ENCODE measurements around the gene HS3ST4.

Gene HS3ST4

DNA sequence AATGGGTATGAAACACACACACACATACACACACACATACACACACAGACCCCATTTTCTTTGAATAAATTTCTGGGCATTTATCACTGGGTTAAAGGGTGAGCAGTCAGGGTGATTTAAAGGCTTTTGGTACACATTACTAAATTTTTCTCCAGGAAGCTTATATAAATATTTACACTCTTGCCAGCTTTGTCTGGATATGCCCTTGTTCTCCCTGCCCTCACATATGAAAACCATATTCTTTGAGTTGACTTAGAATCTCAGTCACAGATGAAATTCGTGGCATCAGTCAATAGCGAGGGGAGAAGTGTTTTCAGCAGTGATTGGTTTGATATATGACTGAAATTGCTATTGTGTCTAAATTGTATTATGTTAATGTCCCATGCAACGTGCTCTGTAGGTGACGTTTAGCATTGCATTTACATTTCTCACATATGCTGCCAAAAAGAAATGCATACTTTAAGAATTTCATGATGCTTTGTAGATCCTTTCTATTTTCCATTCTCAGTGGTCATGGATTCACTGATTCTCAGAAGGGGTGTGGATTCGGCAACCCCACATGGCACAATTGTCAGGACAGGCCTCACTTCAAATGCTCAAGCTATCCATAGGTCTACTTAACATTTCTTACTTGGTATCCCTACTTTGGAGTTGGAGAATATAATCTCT lies 34.8 kb downstream of the HS3ST4 start:
- no peak overlapping the region for H3K4me3 ChIP-seq (ENCODE audit: low read depth, low read length)
- TF ChIP-seq, protein P1, sequence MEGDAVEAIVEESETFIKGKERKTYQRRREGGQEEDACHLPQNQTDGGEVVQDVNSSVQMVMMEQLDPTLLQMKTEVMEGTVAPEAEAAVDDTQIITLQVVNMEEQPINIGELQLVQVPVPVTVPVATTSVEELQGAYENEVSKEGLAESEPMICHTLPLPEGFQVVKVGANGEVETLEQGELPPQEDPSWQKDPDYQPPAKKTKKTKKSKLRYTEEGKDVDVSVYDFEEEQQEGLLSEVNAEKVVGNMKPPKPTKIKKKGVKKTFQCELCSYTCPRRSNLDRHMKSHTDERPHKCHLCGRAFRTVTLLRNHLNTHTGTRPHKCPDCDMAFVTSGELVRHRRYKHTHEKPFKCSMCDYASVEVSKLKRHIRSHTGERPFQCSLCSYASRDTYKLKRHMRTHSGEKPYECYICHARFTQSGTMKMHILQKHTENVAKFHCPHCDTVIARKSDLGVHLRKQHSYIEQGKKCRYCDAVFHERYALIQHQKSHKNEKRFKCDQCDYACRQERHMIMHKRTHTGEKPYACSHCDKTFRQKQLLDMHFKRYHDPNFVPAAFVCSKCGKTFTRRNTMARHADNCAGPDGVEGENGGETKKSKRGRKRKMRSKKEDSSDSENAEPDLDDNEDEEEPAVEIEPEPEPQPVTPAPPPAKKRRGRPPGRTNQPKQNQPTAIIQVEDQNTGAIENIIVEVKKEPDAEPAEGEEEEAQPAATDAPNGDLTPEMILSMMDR (IDR thresholded peaks at IDR 0.05; ENCODE audit: low read depth, low read length, missing control alignments) = no peak
- DNase-seq (ENCODE audit: low read depth) = no peak
- in situ Hi-C loops (cut with HindIII; ENCODE audit: low sequenced_read_pairs) = no loop called here

DNA sequence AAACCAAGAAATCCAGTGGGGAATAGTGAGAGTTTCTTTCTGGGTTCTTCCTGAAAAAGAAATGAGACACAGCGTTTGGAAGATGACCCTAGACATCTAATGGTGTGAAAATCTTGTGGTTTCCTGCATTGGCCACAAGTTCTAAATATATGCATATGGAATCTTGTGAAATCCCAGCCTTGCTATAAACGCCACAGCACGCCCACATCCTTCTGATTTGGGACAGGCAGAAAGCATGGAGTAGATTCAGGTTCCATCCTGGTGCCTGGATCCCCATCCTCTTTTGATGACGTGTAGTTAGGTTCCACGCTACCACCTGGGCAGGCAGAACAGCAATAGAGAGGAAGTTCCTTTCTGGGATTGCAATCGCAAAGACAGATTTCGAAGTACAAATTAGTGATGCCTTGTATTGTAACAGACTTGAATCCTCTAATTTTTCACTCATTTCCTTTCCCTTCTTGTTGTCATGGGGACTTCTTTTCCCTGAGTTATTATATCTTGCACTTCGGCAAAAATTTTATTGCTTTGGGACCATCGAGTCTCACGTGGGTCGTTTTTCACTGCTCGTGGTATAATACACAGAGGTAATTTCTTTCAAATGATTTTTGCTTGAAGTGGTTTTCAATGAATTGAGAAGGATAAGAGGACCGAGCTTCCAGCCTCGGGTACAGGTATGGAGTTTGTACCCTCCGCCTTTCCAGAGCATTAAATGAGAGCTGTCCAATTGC lies 37.6 kb downstream of the HS3ST4 start:
- in situ Hi-C loops (cut with HindIII; ENCODE audit: low sequenced_read_pairs) = no loop called here
- no peak overlapping the region for H3K4me3 ChIP-seq (ENCODE audit: low read depth, low read length)
- no peak for DNase-seq (ENCODE audit: low read depth)
- TF ChIP-seq, protein P1 (IDR thresholded peaks at IDR 0.05; ENCODE audit: low read depth, low read length, missing control alignments) = no peak

DNA sequence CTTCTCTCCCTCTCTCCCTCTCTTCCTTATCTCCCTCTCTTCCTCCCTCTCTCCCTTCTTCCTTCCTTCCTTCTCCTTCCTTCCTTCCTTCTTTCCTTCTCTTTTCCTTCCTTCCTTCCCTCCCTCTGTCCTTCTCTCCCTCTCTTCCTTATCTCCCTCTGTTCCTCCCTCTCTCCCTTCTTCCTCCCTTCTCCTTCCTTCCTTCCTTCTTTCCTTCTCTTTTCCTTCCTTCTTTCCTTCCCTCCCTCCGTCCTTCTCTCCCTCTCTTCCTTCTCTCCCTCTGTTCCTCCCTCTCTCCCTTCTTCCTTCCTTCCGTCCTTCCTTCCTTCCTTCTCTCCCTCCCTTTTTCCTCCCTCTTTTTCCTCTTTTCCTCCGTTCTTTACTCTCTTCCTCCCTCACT lies 38.6 kb downstream of the HS3ST4 start:
- DNase-seq (ENCODE audit: low read depth) = no peak
- TF ChIP-seq, protein P1 (IDR thresholded peaks at IDR 0.05; ENCODE audit: low read depth, low read length, missing control alignments) = no peak
- in situ Hi-C loops (cut with HindIII; ENCODE audit: low sequenced_read_pairs) = no loop called here
- H3K4me3 ChIP-seq (ENCODE audit: low read depth, low read length) = no peak overlapping the region

DNA sequence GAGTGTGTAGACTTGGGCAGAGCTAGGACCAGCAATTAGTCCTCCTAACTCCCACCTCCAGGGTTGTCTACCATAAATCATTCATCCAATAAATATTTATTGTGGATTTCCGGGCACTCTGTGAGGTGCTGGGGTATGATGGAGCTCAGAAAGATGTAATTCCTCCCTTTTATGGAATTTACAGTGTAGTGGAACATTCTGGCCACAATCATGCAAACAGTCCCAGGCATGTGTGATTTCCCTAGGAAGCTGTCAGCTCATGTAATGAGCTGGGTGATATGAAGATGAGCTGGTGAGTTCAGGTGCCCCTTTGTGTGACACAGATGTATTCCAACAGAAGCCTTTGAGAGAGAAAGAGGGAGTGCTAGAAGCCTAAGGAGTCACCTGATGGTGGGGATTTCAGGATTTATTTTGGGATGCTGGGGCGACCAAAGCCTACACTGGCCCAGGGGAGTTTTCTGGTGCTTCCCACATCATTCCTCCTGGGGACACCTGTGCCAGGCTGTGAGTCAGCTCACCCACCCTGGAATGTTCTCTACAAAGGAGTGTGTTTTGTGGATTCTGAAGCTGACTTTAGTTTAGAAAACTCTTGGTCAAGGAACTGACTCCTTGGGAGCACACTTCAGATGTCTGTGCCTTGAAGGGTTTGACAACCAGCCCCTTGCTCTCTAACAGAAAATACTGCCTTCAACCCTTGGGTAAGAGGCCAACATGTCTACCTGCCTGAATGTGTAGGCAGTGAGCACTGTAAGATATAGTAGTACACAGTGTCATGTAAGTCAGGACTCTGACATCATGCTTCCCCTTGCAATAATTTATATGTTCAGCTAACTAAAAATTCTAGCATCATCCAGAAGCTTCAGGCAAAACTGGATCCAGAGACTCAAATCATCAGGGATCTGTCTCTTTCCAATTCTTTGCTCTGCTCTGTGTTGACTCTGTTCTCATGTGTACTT lies 42.9 kb downstream of the HS3ST4 start:
- no peak overlapping the region for H3K4me3 ChIP-seq (ENCODE audit: low read depth, low read length)
- in situ Hi-C loops (cut with HindIII; ENCODE audit: low sequenced_read_pairs) = no loop called here
- TF ChIP-seq, protein P1 (IDR thresholded peaks at IDR 0.05; ENCODE audit: low read depth, low read length, missing control alignments) = no peak
- no peak for DNase-seq (ENCODE audit: low read depth)

DNA sequence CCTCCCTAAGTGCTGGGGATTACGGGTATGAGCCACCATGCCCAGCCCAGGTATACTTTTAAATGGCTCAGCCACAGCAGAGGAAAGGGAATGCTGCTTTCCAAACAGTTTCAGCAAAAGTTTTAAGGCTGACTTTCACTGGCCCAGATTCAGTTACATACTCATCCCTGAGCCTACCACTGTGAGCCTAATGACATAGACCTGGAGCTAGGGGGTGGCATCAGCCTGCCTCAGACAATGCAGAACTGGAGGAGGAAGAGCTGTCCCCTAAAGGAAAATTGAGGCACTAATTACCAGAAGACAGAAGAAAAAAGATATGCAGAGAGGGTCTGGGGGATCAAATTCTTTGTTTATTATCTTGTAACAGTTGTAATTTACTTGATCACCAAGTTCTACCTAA lies 43.9 kb downstream of the HS3ST4 start:
- no peak for DNase-seq (ENCODE audit: low read depth)
- in situ Hi-C loops (cut with HindIII; ENCODE audit: low sequenced_read_pairs) = no loop called here
- H3K4me3 ChIP-seq (ENCODE audit: low read depth, low read length) = no peak overlapping the region
- TF ChIP-seq, protein P1 (IDR thresholded peaks at IDR 0.05; ENCODE audit: low read depth, low read length, missing control alignments) = no peak

DNA sequence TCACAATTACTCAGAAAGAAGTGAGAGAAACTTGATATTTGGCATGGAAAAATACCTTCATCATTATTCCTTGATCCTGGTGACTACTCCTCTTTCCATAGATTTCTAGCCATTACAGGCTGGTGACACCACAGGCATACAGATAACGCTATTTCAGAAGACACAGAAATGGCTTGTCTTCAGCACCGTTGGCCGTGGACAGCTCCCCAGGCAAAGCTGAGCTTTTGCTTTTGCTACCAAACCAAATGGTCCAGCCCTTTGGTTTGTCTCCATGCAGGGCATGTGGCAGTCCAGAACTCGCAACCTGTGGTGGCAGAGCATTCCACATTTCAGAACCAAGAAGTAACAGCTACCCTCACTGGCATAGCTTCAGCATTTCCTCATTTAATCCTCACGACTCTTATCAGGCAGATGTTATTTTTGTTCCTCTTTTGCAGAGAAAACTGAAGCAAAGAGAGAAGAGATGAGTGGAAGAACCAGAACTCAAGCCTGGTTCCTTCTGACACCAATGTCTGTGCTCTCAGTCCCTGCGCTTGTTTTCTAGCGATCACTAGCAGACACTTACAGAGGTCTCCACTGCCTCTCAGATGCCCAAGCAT lies 55.5 kb downstream of the HS3ST4 start:
- H3K4me3 ChIP-seq (ENCODE audit: low read depth, low read length) = no peak overlapping the region
- in situ Hi-C loops (cut with HindIII; ENCODE audit: low sequenced_read_pairs) = no loop called here
- TF ChIP-seq, protein P1 (IDR thresholded peaks at IDR 0.05; ENCODE audit: low read depth, low read length, missing control alignments) = no peak
- DNase-seq (ENCODE audit: low read depth) = no peak
